ENCODE data around the gene CLSTN3. TPM values are rescaled to one million over a fixed set of nuclear protein-coding genes. Genes with fewer than 3 reads are reported as not detected.

Gene CLSTN3
- total and polyA plus RNA-seq, 2 donors (not counting 1 experiment from before 2014, with no cell fraction given) = 31.7 to 36.5 TPM

GRCh38 chr12:7107636-7108002 lies 22.6 kb upstream of the CLSTN3 start:
- H3K4me1 Mint-ChIP-seq = peaks cover 24% of the 10 kb centered on the region
- Histone ChIP-seq H3K4me2 (replicated peaks; ENCODE audit: low read depth, low read length, poor library complexity, severe bottlenecking) (peak overlapping the region; percentile 94), H3K27ac (ENCODE audit: low read length in 2 of 2) (peak overlapping the region; percentile 63 to 76)

More at GRCh38 chr12:7107636-7108002, 22.6 kb upstream of the CLSTN3 start:
- Histone ChIP-seq H3K27me3 (replicated peaks in 1 of 4; ENCODE audit: control extremely low read depth in 1 of 4, control insufficient read depth in 3 of 4, insufficient read depth in 4 of 4, low read length in 3 of 4) (no peaks in the 10 kb centered on the region), H3K4me3 (ENCODE audit: control extremely low read depth in 1 of 5, extremely low read depth in 1 of 5, insufficient read depth in 1 of 5, low read depth in 2 of 5, low read length in 4 of 5) (peak overlapping the region in 4 of 5 experiments; percentile 42 to 94 (median 82)), H3K4me1 (ENCODE audit: control insufficient read depth in 2 of 2, insufficient read depth in 2 of 2, low read length in 2 of 2) (peaks cover 12 to 15% of the 10 kb centered on the region in 2 donors), H3K9ac (ENCODE audit: low read length) (peak overlapping the region; percentile 94), H3K36me3 (replicated peaks in 1 of 2; ENCODE audit: control extremely low read depth in 1 of 2, control insufficient read depth in 1 of 2, extremely low read depth in 1 of 2, insufficient read depth in 2 of 2, low read length in 1 of 2) (peaks cover 0 to 3% of the 10 kb centered on the region in 2 experiments), H3K79me2 (ENCODE audit: control insufficient read depth, insufficient read depth, low read length) (peaks cover 18% of the 10 kb centered on the region), H2AFZ (ENCODE audit: insufficient read depth, low read depth, low read length, poor library complexity, severe bottlenecking) (peak overlapping the region; percentile 96), H4K20me1 (ENCODE audit: control insufficient read depth, insufficient read depth, low read length, poor library complexity, severe bottlenecking) (no peaks in the 10 kb centered on the region), H3K9me3 (ENCODE audit: control extremely low read depth in 1 of 3, control insufficient read depth in 2 of 3, insufficient read depth in 1 of 3, low read length in 2 of 3) (peaks cover 0 to 2% (median 0%) of the 10 kb centered on the region in 3 donors)
- peak overlapping the region; percentile 97 for H3K4me3 Mint-ChIP-seq
- POLR2A ChIA-PET = interaction anchor here (1.3 to 2.0 kb wide), 2 partner anchors 89 to 240 kb away, joined by 4 to 5 read pairs; partner anchors contain the start of genes LPCAT3 and TPI1
- H3K27me3 Mint-ChIP-seq = no peaks in the 10 kb centered on the region
- no peak for TF ChIP-seq CTCF (IDR thresholded peaks at IDR 0.05)
- TF ChIP-seq EZH2 (IDR thresholded peaks at IDR 0.05; ENCODE audit: borderline replicate concordance, insufficient read depth, low read depth, low read length, poor library complexity, severe bottlenecking) = no peak
- ATAC-seq (ENCODE audit: low read depth) (no peak), DNase-seq (no peak)
- H3K9me3 Mint-ChIP-seq (ENCODE audit: insufficient read depth) = peaks cover 4% of the 10 kb centered on the region
- WGBS (ENCODE audit: insufficient coverage) = 46% methylated on average over 1 of the region's 3 CpGs
- peak overlapping the region; percentile 98 for H3K27ac Mint-ChIP-seq
- CTCF ChIA-PET = interaction anchor here (0.6 to 3.6 kb wide), 17 partner anchors 14 to 426 kb away, joined by 3 to 35 read pairs (median 5); partner anchors contain the start of genes C12orf57, C1R, LPCAT3 and MLF2
- intact Hi-C loops (cut with micrococcal nuclease) = loop anchor here (1.0 to 2.0 kb wide), 4 partner anchors 15 to 163 kb away; partner anchors contain the start of genes C12orf57, C1R, EMG1 and LPCAT3
